Activated CD8-positive, alpha-beta memory T cell treated with anti-CD3 and anti-CD28 coated beads, Interleukin-2, amount 50 U/mL, for 48 hours (primary cell): ENCODE measurements around the gene VAV1.
"Not testable (repeated sequence)": the region's sequence is repeated elsewhere in the genome, so short reads cannot be mapped to it uniquely, and the experiment has no call there.

Experiments used
- DNase-seq: peaks from one replicate; pipeline ENCODE4 v3.0.0-alpha.2; 2020

VAV1 gene

DNA sequence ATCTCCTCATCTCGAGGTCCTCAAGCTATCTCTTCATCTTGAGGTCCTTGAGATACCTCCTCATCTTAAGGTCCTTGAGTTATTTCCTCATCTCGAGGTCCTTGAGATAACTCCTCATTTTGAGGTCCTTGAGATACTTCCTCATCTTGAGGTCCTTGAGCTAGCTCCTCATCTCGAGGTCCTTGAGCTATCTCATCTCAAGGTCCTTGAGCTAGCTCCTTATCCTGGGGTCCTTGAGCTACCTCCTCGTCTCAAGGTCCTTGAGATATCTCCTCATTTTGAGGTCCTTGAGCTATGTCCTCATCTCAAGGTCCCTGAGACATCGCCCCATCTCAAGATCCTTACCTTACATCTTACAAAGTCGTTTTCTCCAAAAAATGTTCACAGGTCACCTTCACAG is 18.7 kb downstream of the VAV1 start:
- no peak for DNase-seq

DNA sequence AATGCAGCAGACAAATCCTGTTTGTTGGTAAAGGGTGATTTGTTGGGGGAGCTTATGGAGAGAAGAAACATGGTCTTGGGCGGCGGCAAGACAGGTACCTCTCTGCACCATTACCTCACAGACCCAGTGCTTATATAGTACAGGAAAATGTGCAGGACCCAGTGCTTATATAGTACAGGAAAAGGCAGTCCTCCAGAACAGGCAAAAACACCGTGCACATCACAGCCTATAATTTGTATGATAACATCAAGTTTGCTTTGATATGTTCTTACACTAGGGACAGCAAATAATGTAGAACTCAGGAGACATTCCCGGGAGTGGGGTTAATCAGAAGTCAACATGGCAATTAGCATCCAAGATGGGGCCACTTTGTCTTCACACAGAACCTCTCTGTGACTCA is 20.9 kb downstream of the VAV1 start:
- DNase-seq = no peak

DNA sequence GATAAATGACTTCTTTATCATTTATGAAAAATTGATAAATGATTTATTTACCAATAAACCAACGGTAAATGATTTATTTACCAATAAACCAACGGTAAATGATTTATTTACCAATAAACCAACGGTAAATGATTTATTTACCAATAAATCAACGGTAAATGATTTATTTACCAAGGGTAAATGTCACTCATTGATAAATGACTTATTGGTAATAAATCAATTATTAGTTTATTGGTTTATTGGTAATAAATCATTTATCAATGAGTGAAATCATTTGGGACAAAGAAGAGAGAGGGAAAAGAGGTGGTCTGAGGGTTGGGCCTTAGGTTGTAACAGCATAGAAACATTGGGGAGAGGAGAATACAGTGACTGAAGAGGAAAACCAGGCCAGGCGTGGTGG is 21.5 kb downstream of the VAV1 start:
- no peak for DNase-seq

DNA sequence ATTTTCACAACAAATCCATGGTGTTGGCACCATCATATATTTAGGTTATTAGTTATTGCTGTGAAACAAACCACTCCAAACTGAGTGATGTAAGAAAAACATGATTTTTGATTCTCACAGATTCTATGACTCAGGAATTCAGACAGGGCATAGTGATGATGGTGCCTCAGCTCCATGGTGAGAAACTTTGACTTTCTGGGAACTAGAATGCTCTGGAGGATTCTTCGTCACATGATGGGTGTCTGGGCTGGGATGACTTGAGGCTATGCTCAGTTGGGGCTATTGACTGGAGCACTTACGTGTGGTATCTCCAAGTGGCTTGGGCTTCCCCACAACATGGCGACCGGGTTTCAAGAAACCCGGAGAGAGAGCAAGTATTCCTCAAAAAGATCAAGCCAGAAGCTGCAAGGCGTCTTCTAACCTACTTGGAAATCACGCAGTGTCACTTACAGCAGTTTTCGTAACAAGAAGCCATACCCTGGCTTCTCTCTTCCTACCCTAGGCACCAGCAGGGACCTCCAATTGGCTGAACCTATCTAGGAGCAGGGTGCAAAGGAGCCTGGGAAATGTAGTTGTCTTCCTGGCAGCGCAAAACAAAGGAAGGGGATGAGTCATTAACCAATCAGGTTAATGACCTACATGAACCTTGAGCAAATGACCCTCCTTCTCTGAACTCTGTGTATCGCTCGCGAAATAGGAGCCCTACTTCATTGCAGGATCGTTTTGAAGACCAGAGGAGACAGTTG is 22.4 kb downstream of the VAV1 start:
- DNase-seq = no peak

DNA sequence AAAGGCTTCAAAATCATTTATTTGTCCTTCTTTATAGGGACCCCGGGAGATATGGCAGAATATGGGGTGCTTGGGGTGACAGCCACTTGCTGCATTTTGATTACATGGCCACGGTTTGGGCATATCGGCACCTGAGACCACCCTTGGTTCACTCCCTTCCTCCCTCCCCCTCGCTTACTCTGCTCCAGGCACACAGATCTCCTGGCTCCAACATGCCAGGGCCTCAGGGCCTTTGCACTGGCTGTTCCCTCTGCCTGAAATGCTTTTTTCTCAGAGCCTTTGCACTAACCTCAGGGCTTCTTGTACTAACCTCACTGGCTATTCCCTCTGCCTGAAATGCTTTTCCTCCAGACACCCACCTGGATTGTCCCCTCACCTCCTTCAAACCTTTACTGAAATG is 23.8 kb downstream of the VAV1 start:
- DNase-seq = no peak

DNA sequence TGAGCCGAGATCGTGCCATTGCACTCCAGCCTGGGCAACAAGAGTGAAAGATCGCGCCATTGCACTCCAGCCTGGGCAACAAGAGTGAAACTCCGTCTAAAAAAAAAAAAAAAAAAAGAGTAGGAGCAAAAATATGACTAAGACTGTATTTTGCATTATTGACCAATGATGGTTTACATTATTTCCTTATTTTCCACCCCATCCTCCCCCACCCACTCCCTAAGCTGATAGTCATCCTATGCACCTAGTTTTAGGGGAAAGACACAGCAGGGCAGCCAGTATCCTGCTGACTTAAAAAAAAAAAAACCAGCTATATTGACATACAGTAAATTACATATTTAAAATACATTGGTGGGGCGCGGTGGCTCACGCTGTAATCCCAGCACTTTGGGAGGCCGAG is 25.1 kb downstream of the VAV1 start:
- no peak for DNase-seq

DNA sequence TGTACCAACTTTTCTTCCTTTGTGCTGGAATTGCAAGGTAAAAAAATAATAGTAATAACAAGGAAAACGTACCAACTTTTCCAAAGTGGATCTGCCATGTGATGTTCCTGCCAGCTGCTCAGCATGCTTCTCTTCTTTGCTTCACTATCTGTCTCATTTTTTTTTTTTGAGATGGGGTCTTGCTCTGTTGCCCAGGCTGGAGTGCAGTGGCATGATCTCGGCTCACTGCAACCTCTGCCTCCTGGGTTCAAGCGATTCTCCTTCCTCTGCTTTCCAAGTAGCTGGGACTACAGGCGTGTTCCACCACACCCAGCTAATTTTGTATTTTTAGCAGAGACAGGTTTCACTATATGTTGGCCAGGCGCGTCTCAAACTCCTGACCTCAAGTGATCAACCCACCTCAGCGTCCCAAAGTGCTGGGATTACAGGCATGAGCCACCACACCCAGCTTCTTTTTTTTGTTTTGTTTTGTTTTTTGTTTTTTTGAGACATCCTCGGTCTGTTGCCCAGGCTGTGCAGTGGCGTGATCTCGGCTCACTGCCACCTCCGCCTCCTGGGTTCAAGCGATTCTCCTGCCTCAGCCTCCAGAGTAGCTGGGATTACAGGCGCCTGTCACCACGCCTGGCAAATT is 27.8 kb downstream of the VAV1 start:
- DNase-seq = not testable (repeated sequence)

DNA sequence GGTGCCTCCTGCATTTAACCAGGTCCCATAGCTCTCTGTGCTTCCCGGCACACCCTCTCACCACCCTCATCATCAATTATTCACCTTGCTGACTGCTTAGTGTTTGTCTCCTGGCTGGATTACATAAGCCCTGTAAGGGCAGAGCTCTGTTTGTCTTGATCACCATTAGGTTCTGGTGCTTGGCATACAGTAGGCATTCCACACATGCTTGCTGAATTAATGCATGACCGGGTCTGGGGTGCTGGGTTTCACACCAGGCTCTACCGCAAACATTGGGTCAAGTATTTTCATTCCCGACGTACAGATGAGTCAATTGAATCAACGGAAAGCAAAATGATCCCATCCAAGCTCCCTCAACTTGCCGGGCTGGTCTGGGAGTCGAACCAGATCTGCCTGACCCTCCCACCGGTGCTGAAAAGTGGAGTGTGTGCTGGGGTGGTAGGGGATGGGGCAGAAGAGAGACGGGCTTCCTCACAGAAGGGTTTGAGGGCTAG is 28.5 kb downstream of the VAV1 start:
- DNase-seq = no peak

DNA sequence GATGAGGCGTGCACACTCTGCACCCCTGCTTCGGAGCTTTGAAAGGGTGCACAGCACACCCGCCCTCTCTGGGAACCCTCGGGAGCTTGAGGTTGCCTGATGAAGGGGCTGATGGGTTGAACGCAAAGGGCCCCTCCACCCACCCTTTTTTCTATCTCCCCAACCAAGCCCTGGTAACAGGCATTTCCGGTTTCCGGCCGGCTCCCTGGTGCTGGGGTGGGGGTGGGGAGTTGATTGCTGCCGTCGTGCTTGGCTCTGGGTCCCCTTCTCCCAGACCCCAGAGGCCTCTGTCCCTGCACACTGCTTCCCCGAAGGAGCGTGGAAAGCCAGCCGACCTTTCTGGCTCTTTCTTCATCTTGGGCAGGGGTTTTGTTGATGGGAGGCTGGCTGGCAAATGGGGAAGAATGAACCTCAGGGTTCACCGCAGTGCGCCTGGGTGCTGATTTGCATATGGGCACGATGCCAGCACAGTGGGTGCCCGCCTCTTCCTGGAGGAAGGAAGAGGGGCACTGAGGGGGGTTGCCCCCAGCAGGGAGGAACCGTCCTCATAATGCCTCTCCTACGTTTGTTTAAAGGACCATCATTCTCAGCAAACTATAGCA is 29.1 kb downstream of the VAV1 start:
- peak; percentile 91 for DNase-seq

DNA sequence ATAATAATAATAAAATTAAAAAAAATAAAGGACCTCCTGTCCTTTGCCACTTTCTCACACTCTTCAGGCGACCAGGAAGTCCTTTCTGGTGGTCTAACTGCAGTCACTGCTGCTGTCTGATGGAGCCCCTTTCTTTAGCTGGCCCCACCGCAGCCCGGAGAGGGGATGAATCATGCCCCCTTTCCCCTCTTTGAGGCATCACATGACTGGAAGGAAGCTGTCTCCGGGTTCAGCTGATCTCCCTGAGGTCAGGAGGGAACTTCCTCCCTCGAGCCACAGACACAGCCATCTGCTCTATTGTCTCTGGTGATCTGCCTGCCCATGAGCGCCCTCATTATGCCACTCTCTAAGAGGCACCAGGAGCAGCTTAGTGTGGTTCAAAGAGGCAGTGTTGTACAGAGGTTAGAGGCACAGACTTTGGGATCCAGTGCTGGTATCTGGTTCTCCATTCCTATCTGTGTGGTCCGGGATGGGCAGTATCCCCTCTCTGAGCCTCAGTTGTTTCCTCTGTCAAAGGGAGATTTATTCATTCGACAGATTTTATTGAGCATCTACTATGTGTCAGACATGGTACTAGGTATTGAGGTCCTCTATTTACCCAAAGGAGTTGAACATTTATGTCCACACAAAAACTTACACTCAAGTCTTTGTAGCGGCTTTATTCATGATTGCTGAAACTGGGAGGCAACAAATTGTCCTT is 30.0 kb downstream of the VAV1 start:
- peak; percentile 85 for DNase-seq

DNA sequence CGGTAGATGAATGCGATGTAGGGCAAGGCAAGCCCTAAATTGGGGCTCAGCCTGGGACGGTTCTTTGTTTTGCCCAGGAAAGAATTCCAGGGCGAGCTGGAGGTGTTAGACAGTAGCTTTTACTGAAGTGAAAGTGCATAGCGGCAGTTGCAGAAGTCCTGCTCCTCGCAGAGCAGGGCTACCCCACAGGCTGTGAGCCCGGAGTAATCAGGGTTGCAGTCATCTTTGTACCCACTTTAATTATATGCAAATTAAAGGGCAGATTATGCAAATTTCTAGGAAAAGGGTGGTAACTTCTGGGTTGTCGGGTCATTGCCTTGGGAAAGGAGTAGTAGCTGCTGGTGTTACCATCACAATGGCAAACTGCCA is 30.5 kb downstream of the VAV1 start:
- no peak for DNase-seq

DNA sequence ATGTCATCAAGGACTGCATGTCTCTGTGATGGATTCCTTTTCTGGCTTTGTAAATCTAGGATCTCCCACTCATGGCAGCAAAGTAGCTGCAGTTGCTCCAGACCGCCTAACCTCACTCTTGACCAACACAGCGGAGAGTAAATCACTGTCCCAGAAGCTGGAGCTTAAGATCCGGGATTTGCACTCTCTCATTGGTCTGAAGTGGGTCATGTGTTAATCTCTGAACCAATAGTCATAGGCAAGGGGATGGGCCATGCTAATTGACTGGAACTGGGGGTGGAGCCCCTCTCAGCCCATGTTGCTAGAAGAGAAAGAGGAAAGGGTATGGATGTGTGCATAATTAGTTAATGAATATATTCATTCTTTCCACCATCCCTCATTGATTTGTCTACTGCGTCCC is 34.0 kb downstream of the VAV1 start:
- DNase-seq = no peak

DNA sequence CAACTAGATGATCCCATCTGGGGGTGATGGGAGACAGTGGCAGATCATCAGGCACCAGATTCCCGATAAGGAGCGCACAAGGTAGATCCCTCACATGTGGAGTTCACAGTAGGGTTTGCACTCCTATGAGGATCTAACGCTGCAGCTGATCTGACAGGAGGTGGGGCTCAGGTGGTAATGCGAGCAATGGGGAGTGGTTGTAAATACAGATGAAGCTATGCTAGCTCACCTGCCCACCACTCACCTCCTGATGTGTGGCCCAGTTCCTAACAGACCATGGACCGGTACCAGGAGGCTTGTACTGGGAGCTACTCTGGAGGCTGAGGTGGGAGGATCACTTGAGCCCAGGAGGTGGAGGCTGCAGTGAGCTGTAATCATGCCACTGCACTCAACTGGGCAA is 34.8 kb downstream of the VAV1 start:
- no peak for DNase-seq

DNA sequence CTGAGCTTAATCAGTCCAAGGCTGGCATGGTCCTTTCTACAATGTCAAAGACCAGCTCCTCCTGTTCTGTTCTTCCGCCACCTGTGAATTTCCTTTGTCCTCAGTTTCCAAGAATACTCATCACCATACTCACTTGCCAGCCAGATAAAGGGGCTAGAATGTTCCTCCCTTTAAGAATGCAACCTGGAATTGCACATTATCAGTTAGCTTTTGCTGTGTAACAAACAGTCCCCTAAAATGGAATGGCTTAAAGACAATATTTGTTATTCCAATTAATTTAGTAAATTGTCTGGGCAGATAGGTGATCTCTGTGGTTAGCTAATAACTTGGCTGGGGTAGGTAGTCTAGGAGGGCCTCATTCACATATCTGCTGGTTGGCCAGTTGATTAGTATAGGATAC is 36.0 kb downstream of the VAV1 start:
- DNase-seq = no peak

DNA sequence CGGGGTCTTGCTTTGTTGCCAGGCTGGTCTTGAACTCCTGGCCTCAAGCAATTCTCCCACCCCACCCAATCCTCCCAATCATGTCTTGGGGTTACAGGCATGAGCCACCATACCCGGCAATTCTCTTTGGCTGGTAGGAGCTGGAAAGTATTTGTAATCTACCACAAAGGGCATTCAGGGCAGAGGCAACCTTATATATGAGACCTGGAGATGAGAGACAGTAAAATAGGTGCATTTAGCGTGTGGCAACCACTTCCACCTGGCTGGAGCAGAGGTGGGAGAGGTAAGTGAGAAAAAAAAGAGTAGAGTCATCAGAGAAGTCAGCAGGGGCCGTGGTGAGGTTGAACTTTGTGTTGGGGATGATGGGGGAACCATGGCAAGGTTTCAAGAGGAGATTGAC is 36.8 kb downstream of the VAV1 start:
- no peak for DNase-seq

DNA sequence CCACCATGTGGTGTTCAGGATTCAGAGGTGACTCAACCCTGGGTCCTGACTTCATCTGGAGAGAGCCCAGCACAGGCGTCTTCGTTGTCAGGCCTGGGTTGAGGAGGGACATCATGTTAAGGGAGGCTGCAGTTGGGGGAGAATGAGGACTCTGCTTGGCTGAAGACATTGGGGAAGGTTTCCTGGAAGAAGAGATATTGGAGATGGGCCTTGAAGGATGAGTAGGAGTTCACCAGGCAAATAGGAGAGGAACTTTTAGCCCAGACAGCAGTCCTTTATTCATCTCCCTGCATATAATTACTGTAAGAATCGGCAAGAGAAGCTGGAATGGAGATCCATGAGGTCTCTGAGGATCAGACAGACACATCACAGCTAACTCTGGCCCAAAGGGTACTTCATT is 38.9 kb downstream of the VAV1 start:
- DNase-seq = no peak

DNA sequence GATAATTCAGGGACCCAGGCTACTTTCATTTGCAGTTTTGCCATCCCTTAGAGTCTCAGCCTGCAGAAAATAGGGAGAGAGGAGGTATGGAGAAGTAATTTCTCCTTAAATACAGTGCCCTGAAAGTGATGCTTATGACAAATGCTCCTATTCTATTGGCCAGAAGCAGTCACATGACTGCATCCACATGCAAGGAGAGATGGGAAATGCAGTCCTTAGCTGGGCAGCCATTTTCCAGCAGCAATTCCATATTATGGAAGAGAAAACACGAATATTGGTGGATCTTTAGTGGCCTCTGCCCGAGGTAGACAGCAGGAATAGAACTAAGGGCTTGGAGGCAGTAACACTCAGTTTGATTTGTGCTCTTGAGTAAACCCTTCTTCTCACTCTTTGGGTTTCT is 39.4 kb downstream of the VAV1 start:
- DNase-seq = no peak

DNA sequence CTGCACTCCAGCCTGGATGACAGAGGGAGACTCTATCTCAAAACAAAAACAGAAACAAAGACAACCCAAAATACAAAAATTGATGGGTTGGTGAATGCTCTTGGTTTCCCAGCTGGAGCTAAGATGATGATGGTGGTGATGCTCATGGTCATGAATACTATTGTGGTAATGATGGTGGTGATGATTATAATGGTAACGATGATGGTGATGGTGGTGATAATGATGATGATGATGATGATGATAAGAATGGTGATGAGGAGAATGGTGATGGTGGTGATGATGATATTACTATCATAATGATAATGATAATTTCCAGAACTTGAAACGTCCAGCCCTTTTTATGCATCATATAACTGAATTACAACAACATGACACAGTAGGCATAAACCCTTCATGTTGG is 40.1 kb downstream of the VAV1 start:
- no peak for DNase-seq

DNA sequence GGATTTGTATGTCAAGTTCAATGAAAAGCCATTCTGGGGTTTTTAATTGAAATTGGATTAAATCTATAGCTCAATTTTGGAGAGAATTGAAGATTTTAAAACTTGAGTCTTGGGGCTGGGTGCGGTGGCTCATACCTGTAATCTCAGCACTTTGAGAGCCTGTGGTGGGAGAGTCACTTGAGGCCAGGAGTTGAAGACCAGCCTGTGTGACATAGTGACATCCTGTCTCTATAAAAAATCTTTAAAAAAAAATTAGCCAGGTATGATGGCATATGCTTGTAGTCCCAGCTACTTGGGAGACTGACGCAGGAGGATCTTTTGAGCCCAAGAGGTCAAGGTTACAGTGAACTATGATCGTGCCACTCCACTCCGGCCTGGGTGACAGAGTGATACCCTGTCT is 41.2 kb downstream of the VAV1 start:
- no peak for DNase-seq

DNA sequence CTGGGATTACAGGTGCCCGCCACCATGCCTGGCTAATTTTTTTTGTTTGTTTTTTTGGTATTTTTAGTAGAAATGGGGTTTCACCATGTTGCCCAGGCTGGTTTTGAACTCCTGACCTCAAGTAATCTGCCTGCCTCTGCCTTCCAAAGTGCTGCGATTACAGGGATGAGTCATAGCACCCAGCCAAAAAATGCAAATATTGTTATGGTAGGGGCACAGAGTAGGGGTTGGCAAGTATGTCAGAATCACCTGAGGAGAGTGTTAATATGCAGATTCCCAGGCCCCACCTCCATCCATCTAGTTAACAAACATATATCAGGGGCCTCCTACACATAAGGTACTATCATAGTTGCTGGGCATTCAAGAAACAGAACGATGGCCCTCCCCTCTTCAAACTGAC is 44.7 kb downstream of the VAV1 start:
- no peak for DNase-seq

DNA sequence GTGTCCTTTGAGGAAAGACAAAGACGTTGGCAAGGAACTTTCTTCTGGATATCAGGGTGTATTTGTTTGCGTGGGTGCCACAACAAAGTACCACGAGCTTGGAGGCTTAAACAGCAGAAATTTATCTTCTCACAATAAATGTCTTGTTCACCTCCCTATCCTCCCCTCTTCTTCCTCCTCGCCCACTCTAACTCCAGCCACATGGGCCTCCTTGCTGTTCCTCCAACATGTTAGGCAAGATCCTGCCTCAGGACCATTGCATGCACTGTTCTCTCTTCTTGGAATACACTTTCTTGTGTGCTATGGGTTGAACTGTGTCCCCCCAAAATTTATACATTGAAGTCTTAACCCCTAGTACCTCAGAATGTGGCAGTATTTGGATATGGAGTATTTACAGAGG is 45.7 kb downstream of the VAV1 start:
- no peak for DNase-seq

DNA sequence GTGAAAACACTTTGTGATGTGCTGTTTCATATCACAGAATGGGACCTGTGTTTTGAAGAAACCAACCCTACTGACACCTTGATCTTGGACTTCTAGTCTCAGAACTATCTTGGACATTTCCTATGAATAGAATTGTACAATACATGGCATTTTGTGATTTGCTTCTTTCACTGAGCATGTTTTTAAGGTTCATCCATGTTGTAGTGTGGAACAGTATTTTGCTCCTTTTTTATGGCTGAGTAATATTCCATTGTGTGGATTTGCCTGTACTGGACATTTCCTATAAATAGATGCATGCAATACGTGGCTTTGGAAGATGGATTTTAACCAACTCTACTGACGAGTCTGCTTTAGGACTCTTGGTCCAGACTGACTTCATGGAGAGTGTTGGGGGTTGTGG is 46.8 kb downstream of the VAV1 start:
- no peak for DNase-seq

DNA sequence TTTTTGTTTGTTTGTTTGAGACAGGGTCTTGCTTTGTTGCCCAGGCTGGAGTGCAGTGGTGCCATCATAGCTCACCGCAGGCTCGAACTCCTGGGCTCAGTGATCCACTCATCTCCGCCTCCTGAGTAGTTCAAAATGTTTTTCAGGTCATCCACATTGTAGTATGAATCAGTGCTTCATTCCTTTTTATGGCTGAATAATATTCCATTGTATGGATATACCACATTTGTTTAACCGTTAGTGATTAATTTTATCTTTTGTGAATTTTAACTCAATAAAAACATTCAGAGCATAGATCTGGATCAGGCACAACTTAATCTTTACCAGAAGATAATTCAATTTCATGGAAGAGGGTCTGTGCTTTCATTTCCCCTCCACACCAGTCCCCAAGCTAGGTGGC is 47.7 kb downstream of the VAV1 start:
- no peak for DNase-seq
